GM19035 (cell line): ENCODE measurements around the gene OR2H1.

Experiments used
- ATAC-seq: cut with Tn5 transposase; IDR thresholded peaks from one replicate; pipeline ENCODE4 v1.9.1; 2021; ENCODE audit not compliant: unreplicated experiment

Gene OR2H1

GRCh38 chr6:29483186-29483585 is 26.2 kb downstream of the OR2H1 start:
- no peak for ATAC-seq

- no peak for ATAC-seq
These were observed 26.8 kb downstream of the OR2H1 start for GRCh38 chr6:29483735-29484134.

GRCh38 chr6:29486577-29486976 is 29.6 kb downstream of the OR2H1 start:
- no peak for ATAC-seq

- ATAC-seq, result no peak
These were observed 30.2 kb downstream of the OR2H1 start for GRCh38 chr6:29487131-29487530.

GRCh38 chr6:29487660-29488059 is 30.7 kb downstream of the OR2H1 start, which contains the start of gene MAS1L:
Gene MAS1L, minus strand, starts transcription at chr6:29487956. Its CDS starts 54 bp downstream, at chr6:29487902.
- ATAC-seq, result no peak

GRCh38 chr6:29488874-29489273 is 31.9 kb downstream of the OR2H1 start:
- ATAC-seq, result no peak

- ATAC-seq, result no peak
These were observed 32.3 kb downstream of the OR2H1 start for GRCh38 chr6:29489286-29489685.

- no peak for ATAC-seq
These were observed 33.1 kb downstream of the OR2H1 start for GRCh38 chr6:29490055-29490454.

GRCh38 chr6:29490552-29490951 is 33.6 kb downstream of the OR2H1 start:
- ATAC-seq, result no peak

GRCh38 chr6:29491574-29491973 is 34.6 kb downstream of the OR2H1 start:
- no peak for ATAC-seq

GRCh38 chr6:29493261-29493660 is 36.3 kb downstream of the OR2H1 start:
- no peak for ATAC-seq

- no peak for ATAC-seq
These were observed 37.2 kb downstream of the OR2H1 start for GRCh38 chr6:29494131-29494530.

- no peak for ATAC-seq
These were observed 38.6 kb downstream of the OR2H1 start for GRCh38 chr6:29495571-29495970.

GRCh38 chr6:29496961-29497360 is 40.0 kb downstream of the OR2H1 start:
- no peak for ATAC-seq

- no peak for ATAC-seq
These were observed 42.7 kb downstream of the OR2H1 start for GRCh38 chr6:29499704-29500103.

- no peak for ATAC-seq
These were observed 43.6 kb downstream of the OR2H1 start for GRCh38 chr6:29500594-29500993.

- no peak for ATAC-seq
These were observed 44.2 kb downstream of the OR2H1 start for GRCh38 chr6:29501106-29501505.

- ATAC-seq, result no peak
These were observed 45.2 kb downstream of the OR2H1 start for GRCh38 chr6:29502181-29502580.

- no peak for ATAC-seq
These were observed 45.6 kb downstream of the OR2H1 start for GRCh38 chr6:29502597-29502996.

- no peak for ATAC-seq
These were observed 48.0 kb downstream of the OR2H1 start for GRCh38 chr6:29504961-29505360.

GRCh38 chr6:29505808-29506207 is 48.9 kb downstream of the OR2H1 start:
- no peak for ATAC-seq

- no peak for ATAC-seq
These were observed 49.6 kb downstream of the OR2H1 start for GRCh38 chr6:29506446-29507067.

GRCh38 chr6:29507319-29507718 is 50.4 kb downstream of the OR2H1 start:
- ATAC-seq, result no peak
